ENCODE data around the gene ATF5.

- TF ChIP-seq USF2 (IDR thresholded peaks at IDR 0.05; ENCODE audit: low read length) (no peak), EZH2 (IDR thresholded peaks at IDR 0.05; ENCODE audit: low read depth, low read length, severe bottlenecking) (no peak)
Measured at GRCh38 chr19:49918089-49918488, 10.9 kb upstream of the ATF5 start.

Measured in H1 (cell line).